Measurements from ENCODE around the gene PTGES3. TPM values are rescaled to one million over a fixed set of nuclear protein-coding genes. Genes with fewer than 3 reads are reported as not detected.

Gene PTGES3
- total RNA-seq, 5 donors from 2014 or later (not counting 1 experiment from before 2014, with no cell fraction given): 121 to 155 (median 145) TPM

DNA sequence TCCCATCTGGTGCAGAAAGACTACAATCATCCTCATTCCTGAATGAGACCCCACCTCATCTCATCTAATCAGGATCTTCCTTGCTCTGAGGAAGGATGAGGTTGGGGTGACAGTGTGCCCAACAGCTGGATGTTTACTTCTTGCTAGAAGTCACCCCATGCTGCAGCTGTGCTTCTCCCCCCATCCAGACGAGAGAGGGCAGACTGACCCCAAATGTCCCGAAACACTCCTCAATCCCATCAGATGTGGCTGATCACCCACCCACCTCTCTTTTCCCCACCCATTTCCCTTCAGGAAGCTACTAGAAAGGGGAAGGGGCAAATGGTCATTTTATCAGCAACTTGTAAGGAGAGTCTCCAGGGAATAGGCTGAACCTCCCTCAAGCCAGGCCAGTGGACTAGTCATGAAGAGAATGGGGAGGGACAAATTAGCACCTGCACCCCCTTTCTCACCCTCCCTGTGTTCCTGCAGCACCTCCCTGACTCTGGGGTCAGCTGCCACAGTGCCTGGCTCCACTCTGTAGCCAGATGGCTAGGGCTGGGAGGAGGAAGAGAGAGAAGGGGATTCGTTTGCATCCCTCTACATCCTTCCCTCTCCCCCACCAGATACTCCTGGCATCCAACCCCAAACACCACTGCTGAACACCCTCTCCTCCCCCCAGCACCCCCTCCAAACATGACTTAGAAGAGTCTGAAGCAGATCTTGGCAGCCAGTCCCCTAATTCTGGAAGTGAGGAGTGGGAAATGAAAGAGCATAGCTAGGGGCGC lies 55.2 kb downstream of the PTGES3 start:
- Histone ChIP-seq H3K36me3 (ENCODE audit: control insufficient read depth in 2 of 2, extremely low read depth in 1 of 2, insufficient read depth in 1 of 2, low read length in 1 of 2) (peaks cover 3 to 9% of the 10 kb centered on the region in 2 donors), H3K9me3 (no peaks in the 10 kb centered on the region), H3K4me3 (ENCODE audit: control insufficient read depth in 1 of 2, extremely low read depth in 1 of 2, low read length in 1 of 2) (no peak overlapping the region), H3K27me3 (replicated peaks in 1 of 2; ENCODE audit: control insufficient read depth in 2 of 2, extremely low read depth in 1 of 2, insufficient read depth in 2 of 2, low read length in 1 of 2) (no peaks in the 10 kb centered on the region), H3K27ac (ENCODE audit: low read length) (peak overlapping the region; percentile 40), H3K4me1 (ENCODE audit: control insufficient read depth in 1 of 2, extremely low read depth in 1 of 2, insufficient read depth in 2 of 2, low read length in 2 of 2) (peaks cover 46 to 74% of the 10 kb centered on the region in 2 experiments)
- 80% methylated on average over 1 of the region's 4 CpGs for WGBS (ENCODE audit: insufficient coverage)
- Mint-ChIP-seq H3K36me3 (peaks cover 2% of the 10 kb centered on the region), H3K9me3 (no peaks in the 10 kb centered on the region), H3K27ac (peak overlapping the region; percentile 91 to 95), H3K4me3 (peak overlapping the region; percentile 89 to 100 (median 96)), H3K27me3 (no peaks in the 10 kb centered on the region), H3K4me1 (peaks cover 72 to 79% (median 78%) of the 10 kb centered on the region in 3 donors)
- no peak for DNase-seq
- POLR2A ChIA-PET: no interaction called here
- CTCF ChIA-PET: interaction anchor here in 1 of 2 donors (1.5 kb wide), 1 partner anchor 56 kb away, joined by 3 read pairs; the partner anchor contains the start of gene PTGES3
- no peak for ATAC-seq (replicated peaks in 1 of 4)

DNA sequence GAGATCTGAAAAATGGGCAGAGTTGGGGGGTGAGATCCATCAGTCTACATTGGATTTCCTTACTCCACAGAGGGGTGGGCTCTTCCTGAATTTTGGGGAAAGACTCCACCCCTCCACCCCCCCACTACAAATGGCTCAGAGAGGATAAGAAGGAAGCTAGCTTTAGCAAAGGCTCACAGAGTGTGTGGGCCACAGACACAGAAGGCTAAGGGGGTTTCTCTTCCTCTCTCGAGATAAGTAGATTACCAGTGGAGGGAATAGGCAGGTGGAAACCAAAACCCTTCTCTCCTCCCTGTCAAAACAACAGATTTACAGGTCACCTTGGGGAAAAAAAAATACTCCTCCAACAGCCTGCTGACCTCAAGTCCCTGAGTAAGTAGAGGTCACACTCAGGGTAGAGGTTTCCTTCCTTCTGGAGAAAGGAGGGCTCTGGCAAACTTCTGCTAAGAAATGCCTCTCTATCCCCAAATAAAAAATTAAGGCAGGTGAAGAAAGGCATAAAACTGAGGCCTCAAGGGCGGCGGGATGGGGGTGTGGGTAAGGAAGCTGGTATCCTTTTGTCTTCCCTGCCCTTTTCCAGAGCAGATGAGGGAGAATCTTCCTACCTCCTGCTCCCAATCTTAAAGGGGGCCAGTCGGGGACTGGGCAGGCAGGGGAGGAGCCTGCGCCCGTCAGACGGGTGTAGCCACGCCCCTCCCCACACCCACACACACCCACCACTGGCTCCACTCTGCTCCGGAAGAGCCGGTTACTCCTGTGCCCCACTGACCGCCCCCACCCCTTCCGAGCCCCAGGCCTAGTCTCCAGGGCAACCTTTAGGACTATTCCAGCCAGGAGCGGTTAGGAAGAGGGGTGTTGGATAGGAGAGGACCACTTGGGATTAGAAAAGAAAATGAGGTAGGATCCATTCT lies 56.0 kb downstream of the PTGES3 start:
- CTCF ChIA-PET: no interaction called here
- DNase-seq: peak in 20 of 35 experiments; percentile 16 to 66 (median 28)
- peaks cover under 1 to 4% of the 10 kb centered on the region in 2 donors for H3K36me3 ChIP-seq (ENCODE audit: control insufficient read depth in 2 of 2, extremely low read depth in 1 of 2, insufficient read depth in 1 of 2, low read length in 1 of 2)
- peak overlapping the region; percentile 93 to 100 (median 96) for H3K4me3 Mint-ChIP-seq
- no peaks in the 10 kb centered on the region for H3K27me3 ChIP-seq (replicated peaks in 1 of 2; ENCODE audit: control insufficient read depth in 2 of 2, extremely low read depth in 1 of 2, insufficient read depth in 2 of 2, low read length in 1 of 2)
- H3K9me3 Mint-ChIP-seq: no peaks in the 10 kb centered on the region
- H3K27ac Mint-ChIP-seq: peak overlapping the region; percentile 91 to 95
- H3K36me3 Mint-ChIP-seq: no peaks in the 10 kb centered on the region
- no peak for ATAC-seq (replicated peaks in 1 of 4)
- peaks cover 69 to 78% (median 76%) of the 10 kb centered on the region in 3 donors for H3K4me1 Mint-ChIP-seq
- no CpG with 5 or more reads among the region's 13 CpGs for WGBS (ENCODE audit: insufficient coverage)
- no peaks in the 10 kb centered on the region for H3K27me3 Mint-ChIP-seq
- no peak overlapping the region for H3K4me3 ChIP-seq (ENCODE audit: control insufficient read depth in 1 of 2, extremely low read depth in 1 of 2, low read length in 1 of 2)
- peak overlapping the region; percentile 40 for H3K27ac ChIP-seq (ENCODE audit: low read length)
- POLR2A ChIA-PET: interaction anchor here in 1 of 2 donors (0.7 kb wide), 1 partner anchor 110 kb away, joined by 3 read pairs; the partner anchor contains the start of gene RBMS2
- H3K4me1 ChIP-seq (ENCODE audit: control insufficient read depth in 1 of 2, extremely low read depth in 1 of 2, insufficient read depth in 2 of 2, low read length in 2 of 2): peaks cover 42 to 80% of the 10 kb centered on the region in 2 experiments
- H3K9me3 ChIP-seq: no peaks in the 10 kb centered on the region

GRCh38 chr12:56630180-56630632 lies 57.9 kb downstream of the PTGES3 start, which contains the start of gene BAZ2A:
Gene BAZ2A, minus strand, starts transcription at chr12:56630326. Its CDS starts 12,796 bp downstream, at chr12:56617530.
- ChIA-PET CTCF (interaction anchor here in 1 of 2 donors (1.9 kb wide), 1 partner anchor 116 kb away, joined by 10 read pairs; no protein-coding TSS in a partner anchor), POLR2A (interaction anchor here in 1 of 2 donors (1.9 kb wide), 1 partner anchor 812 kb away, joined by 7 read pairs; the partner anchor contains the start of genes ORMDL2 and SARNP)
- peaks cover 31 to 69% of the 10 kb centered on the region in 2 experiments for H3K4me1 ChIP-seq (ENCODE audit: control insufficient read depth in 1 of 2, extremely low read depth in 1 of 2, insufficient read depth in 2 of 2, low read length in 2 of 2)
- H3K9me3 Mint-ChIP-seq: no peaks in the 10 kb centered on the region
- H3K27me3 ChIP-seq (replicated peaks in 1 of 2; ENCODE audit: control insufficient read depth in 2 of 2, extremely low read depth in 1 of 2, insufficient read depth in 2 of 2, low read length in 1 of 2): no peaks in the 10 kb centered on the region
- peak within 1 kb of the TSS; percentile 86 to 100 (median 93) for H3K4me3 Mint-ChIP-seq
- H3K36me3 Mint-ChIP-seq: peaks cover 13% of the 10 kb centered on the region
- H3K27me3 Mint-ChIP-seq: no peaks in the 10 kb centered on the region
- peaks cover 4 to 14% of the 10 kb centered on the region in 2 donors for H3K36me3 ChIP-seq (ENCODE audit: control insufficient read depth in 2 of 2, extremely low read depth in 1 of 2, insufficient read depth in 1 of 2, low read length in 1 of 2)
- H3K4me3 ChIP-seq (ENCODE audit: control insufficient read depth in 1 of 2, extremely low read depth in 1 of 2, low read length in 1 of 2): peak within 1 kb of the TSS; percentile 98 to 100
- H3K4me1 Mint-ChIP-seq: peaks cover 71 to 80% (median 71%) of the 10 kb centered on the region in 3 donors
- DNase-seq: peak; percentile 59 to 90 (median 80)
- peak within 1 kb of the TSS; percentile 89 for H3K27ac ChIP-seq (ENCODE audit: low read length)
- ATAC-seq (replicated peaks in 1 of 4): peak; percentile 74 to 77 (median 76)
- H3K9me3 ChIP-seq: no peaks in the 10 kb centered on the region
- 0% methylated on average over 22 of the region's 31 CpGs for WGBS (ENCODE audit: insufficient coverage)
- H3K27ac Mint-ChIP-seq: peak within 1 kb of the TSS; percentile 91 to 94

DNA sequence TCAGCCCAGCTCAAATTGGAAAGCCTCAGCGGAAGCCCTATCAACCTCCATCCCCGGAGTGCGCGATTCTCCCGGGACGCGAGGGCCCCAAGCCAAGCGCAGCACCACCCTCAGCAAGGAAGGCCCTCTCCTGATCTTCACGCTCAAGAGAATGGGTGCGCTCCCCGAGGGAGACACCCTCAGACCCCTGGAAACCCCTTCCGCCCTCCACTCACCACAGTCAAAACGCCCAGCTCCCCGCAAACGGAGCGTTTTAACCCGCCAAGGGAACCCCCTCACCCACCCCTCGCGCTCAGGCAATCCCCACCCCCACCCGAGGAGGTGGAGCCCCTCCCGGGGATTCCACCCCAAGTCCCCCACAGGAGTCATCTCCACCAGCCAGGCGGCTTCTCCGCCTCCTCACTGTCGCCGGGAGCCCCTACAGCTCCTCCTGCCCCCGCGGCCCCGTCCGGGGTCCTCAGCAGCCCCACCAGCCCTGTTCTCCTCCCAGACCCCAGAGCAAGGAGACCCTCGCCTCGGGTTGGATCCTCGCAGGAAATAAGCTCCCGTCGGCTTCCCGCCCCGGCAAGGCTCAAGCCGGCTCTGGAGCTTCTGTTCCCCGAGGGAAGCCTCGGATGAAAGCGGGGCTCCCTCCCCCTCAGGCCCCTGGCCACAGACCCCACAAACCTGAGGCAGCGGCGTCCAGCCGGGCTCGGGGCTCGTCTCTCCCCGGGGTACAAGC lies 58.5 kb downstream of the PTGES3 start:
- CTCF ChIA-PET: interaction anchor here (1.1 to 1.9 kb wide), 8 partner anchors 11 to 115 kb away, joined by 3 to 10 read pairs (median 5); no protein-coding TSS in a partner anchor
- H3K27me3 Mint-ChIP-seq: no peaks in the 10 kb centered on the region
- POLR2A ChIA-PET: interaction anchor here (0.5 to 1.9 kb wide), 13 partner anchors 7 to 850 kb away, joined by 3 to 7 read pairs (median 4); partner anchors contain the start of genes ARHGAP9 (in 1 of the 2), ORMDL2 (in 1 of the 2) and SARNP (in 1 of the 2)
- ATAC-seq (replicated peaks in 1 of 4) (peak; percentile 22 to 35 (median 28)), DNase-seq (peak in 33 of 35 experiments; percentile 16 to 67 (median 43))
- H3K27me3 ChIP-seq (replicated peaks in 1 of 2; ENCODE audit: control insufficient read depth in 2 of 2, extremely low read depth in 1 of 2, insufficient read depth in 2 of 2, low read length in 1 of 2): no peaks in the 10 kb centered on the region
- H3K4me3 Mint-ChIP-seq: peak overlapping the region; percentile 86 to 100 (median 93)
- peaks cover 4 to 14% of the 10 kb centered on the region in 2 donors for H3K36me3 ChIP-seq (ENCODE audit: control insufficient read depth in 2 of 2, extremely low read depth in 1 of 2, insufficient read depth in 1 of 2, low read length in 1 of 2)
- H3K4me3 ChIP-seq (ENCODE audit: control insufficient read depth in 1 of 2, extremely low read depth in 1 of 2, low read length in 1 of 2): peak overlapping the region; percentile 98 to 100
- peak overlapping the region; percentile 91 to 94 for H3K27ac Mint-ChIP-seq
- H3K27ac ChIP-seq (ENCODE audit: low read length): peak overlapping the region; percentile 89
- under 1% methylated on average over 29 of the region's 46 CpGs for WGBS (ENCODE audit: insufficient coverage)
- H3K9me3 Mint-ChIP-seq: no peaks in the 10 kb centered on the region
- peaks cover 67 to 80% (median 71%) of the 10 kb centered on the region in 3 donors for H3K4me1 Mint-ChIP-seq
- peaks cover 13% of the 10 kb centered on the region for H3K36me3 Mint-ChIP-seq
- no peaks in the 10 kb centered on the region for H3K9me3 ChIP-seq
- peaks cover 28 to 69% of the 10 kb centered on the region in 2 experiments for H3K4me1 ChIP-seq (ENCODE audit: control insufficient read depth in 1 of 2, extremely low read depth in 1 of 2, insufficient read depth in 2 of 2, low read length in 2 of 2)

DNA sequence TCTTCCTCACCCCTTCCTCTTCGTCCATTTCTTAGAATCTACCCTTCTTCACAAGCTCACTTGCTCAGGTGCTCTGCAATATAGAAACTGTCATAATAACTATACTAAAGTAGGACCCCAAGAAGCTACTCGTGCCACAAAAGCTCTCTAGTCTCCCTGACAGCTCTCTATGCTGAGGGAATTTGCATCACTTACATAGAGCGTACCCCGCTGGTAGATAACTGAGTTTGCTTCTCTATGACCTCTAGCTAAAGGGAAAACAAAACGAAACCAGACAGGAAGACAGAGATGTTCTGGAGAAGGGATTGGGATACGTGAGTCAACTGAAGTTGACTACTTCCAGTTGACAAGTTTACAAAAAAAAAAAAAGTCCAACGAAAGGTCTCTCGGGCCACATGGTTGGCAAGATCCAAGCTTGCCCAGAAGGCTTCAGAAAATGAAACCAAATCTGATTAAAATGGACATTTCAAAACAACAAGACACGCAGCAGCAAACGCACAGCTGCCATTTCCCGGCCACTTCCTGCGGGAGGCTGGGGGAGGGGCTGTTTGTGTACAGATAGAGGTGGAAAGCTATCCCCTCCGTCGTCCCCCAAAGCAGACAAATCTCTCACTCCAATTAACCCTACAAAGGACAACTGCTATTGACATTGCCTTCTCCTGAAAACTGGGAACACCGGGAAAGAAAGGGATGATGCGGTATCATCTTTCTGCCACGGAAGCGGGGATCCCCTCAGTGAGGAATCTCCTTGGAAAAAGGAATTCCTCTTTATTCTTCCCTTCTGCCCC lies 59.2 kb downstream of the PTGES3 start:
- peak overlapping the region; percentile 98 to 100 for H3K4me3 ChIP-seq (ENCODE audit: control insufficient read depth in 1 of 2, extremely low read depth in 1 of 2, low read length in 1 of 2)
- POLR2A ChIA-PET: interaction anchor here (0.6 to 1.9 kb wide), 19 partner anchors 7 to 1128 kb away, joined by 3 to 15 read pairs (median 4); partner anchors contain the start of genes ARHGAP9 (in 1 of the 2), ORMDL2 (in 1 of the 2) and SARNP (in 1 of the 2)
- H3K9me3 Mint-ChIP-seq: no peaks in the 10 kb centered on the region
- 3% methylated on average over 5 of the region's 18 CpGs for WGBS (ENCODE audit: insufficient coverage)
- no peaks in the 10 kb centered on the region for H3K9me3 ChIP-seq
- peak; percentile 28 to 51 (median 42) for ATAC-seq (replicated peaks in 1 of 4)
- H3K27me3 ChIP-seq (replicated peaks in 1 of 2; ENCODE audit: control insufficient read depth in 2 of 2, extremely low read depth in 1 of 2, insufficient read depth in 2 of 2, low read length in 1 of 2): no peaks in the 10 kb centered on the region
- H3K36me3 ChIP-seq (ENCODE audit: control insufficient read depth in 2 of 2, extremely low read depth in 1 of 2, insufficient read depth in 1 of 2, low read length in 1 of 2): peaks cover 4 to 19% of the 10 kb centered on the region in 2 donors
- peak; percentile 40 to 84 (median 76) for DNase-seq
- H3K27ac Mint-ChIP-seq: peak overlapping the region; percentile 91 to 94
- H3K4me1 ChIP-seq (ENCODE audit: control insufficient read depth in 1 of 2, extremely low read depth in 1 of 2, insufficient read depth in 2 of 2, low read length in 2 of 2): peaks cover 28 to 63% of the 10 kb centered on the region in 2 experiments
- peak overlapping the region; percentile 89 for H3K27ac ChIP-seq (ENCODE audit: low read length)
- peaks cover 67 to 80% (median 73%) of the 10 kb centered on the region in 3 donors for H3K4me1 Mint-ChIP-seq
- CTCF ChIA-PET: interaction anchor here (0.6 to 1.9 kb wide), 28 partner anchors 8 to 885 kb away, joined by 3 to 27 read pairs (median 4); partner anchors contain the start of genes ATP5F1B (in 1 of the 2), GLS2 (in 1 of the 2), NACA (in 1 of the 2) and RBMS2 (in 1 of the 2)
- H3K27me3 Mint-ChIP-seq: no peaks in the 10 kb centered on the region
- H3K4me3 Mint-ChIP-seq: peak overlapping the region; percentile 86 to 100 (median 93)
- H3K36me3 Mint-ChIP-seq: peaks cover 19% of the 10 kb centered on the region

All from T-cell (primary cell).